Stimulated activated CD8-positive, alpha-beta memory T cell treated with anti-CD3 and anti-CD28 coated beads, Interleukin-12 subunit alpha, Interleukin-12 subunit beta, amount 100 ng/mL, for 24 hours (primary cell): ENCODE measurements around the gene OR5AU1.
"Not testable (repeated sequence)": the region's sequence is repeated elsewhere in the genome, so short reads cannot be mapped to it uniquely, and the experiment has no call there.

ENCODE experiments used
- DNase-seq: peaks from one replicate; pipeline ENCODE4 v3.0.0-alpha.2; 2020; ENCODE audit errors: extremely low read depth

Gene OR5AU1

DNA sequence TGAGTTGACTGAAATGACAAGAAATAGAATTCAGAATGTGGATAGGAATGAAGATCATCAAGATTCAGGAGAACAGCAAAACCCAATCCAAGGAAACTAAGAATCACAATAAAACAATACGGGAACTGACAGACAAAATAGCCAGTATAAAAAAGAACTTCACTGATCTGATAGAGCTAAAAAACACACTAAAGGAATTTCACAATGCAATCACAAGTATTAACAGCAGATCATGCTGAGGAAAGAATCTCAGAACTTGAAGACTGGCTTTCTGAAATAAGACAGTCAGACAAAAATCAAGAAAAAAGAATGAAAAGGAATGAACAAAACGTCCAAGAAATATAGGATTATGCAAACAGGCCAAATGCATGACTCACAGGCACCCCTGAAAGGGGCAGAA, 15.3 kb upstream of the OR5AU1 start:
- DNase-seq: no peak

DNA sequence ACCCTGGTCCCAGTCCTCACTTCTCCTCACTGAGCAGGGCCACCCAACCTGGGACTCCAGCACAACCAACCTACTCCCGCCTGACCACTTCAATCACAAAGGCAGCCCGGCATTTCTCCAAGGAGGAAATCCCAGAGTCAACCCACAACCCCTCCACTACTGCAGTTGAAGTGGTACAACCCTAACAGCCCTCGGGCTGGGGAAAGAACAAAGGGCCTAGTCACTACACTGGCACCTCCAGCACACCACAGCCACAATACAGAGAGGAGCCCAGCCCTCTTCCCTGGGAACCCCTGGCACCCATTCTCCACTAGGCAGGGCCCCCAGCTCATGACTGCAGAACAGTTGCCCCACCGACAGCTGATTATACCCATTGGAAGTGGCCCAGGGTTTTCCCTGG, 13.7 kb upstream of the OR5AU1 start:
- no peak for DNase-seq

DNA sequence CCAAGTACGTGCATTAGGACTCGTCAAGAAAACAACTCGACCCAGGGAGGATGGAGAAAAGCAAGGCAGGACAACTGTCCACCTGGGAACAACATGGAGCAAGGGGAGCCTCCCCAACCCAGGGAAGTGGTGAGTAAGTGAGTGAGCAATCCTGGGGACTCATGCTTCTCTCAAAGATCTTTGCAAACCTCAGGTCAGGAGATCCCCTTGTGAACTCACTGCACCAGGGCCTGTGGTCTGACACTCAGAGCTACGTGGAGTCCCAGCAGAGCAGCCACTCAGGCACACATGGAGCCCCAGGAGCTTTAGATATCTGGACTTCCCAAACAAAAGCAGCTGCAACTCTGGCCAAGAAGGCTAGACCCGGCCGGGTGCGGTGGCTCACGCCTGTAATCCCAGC, 12.2 kb upstream of the OR5AU1 start:
- no peak for DNase-seq

DNA sequence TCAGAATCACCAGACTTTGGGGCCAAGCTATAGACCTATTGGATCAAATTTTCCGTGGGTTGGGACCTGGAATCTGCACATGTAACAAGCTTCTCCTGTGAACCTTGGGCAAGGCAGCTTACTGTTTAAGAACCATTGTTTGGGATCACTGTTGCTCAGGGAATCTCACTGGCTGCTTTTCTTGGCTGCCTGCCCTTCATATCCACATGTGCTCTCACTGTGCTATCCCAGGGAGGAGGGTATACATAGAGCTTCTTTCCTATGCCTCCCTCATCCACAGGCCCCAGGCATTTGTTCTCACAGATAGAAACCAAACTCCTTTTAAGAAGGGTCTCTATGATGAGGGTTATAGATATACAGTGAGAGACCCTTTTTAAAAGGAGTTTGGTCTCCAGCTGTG, 9.8 kb upstream of the OR5AU1 start:
- not testable (repeated sequence) for DNase-seq

DNA sequence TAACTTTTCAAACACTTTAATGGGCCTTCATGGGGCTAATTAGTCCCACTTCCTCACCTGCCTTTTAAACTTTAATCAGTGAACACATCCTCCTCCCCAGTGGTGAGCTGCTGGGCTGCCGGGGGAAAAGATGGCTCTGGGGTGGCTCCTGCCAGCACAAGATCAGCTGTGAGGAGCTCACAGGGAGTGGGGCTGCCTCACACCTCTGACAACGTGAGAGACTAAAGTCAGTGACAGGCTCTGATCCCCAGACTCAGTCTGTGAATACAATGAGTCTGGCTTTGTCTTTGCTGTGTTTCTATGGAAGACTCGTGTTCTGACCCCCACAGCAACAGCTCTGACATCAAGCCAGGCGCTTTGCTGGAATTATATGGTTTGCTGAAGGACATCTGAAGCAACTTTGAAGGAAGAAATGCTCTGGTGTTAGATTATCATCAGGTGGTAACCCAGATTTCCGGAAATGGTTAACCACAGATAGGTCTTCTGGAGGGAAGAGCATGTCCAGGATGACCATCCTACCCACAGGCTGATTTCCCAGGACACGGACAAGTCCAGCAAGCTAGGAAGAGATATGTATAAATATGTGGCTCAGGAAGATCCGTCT, 9.2 kb upstream of the OR5AU1 start:
- DNase-seq: not testable (repeated sequence)

DNA sequence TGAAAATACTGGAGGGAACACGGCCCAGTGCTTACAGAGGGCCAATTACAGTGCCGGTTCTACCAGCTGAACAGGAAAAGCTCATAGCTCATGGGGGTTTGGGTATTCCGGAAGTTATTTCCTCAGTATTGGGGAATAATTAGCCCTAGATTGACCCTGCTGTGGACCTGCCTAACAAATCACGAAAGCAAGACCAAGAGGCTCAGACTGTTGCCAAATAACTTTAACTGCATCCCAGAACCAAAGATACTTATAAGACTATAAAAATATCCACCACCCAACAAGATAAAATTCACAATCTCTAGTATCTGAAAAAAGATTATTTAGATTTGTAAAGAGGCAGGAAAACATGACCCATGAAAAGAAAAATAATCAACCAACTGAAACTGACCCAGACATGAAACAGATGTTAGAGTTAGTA, 8.0 kb upstream of the OR5AU1 start:
- DNase-seq: no peak

DNA sequence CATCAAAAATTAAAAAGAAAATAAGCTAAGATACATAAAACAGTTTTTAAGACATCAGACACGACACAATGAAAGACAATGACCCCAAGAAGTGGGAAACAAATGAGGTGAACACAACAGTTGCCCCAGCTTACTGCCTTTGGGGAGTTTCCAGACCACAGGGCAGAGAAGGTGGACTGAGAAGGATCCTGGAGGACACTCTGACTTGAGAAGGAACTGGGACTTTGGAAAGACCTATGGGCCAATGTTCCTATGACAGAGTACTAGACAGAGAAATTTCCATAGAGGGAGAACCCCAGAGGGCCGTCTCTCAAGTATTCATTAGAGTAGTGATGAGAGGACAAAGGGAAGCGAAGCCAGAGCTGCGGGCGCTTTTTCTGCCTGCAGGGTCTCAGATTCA, 6.2 kb upstream of the OR5AU1 start:
- no peak for DNase-seq

DNA sequence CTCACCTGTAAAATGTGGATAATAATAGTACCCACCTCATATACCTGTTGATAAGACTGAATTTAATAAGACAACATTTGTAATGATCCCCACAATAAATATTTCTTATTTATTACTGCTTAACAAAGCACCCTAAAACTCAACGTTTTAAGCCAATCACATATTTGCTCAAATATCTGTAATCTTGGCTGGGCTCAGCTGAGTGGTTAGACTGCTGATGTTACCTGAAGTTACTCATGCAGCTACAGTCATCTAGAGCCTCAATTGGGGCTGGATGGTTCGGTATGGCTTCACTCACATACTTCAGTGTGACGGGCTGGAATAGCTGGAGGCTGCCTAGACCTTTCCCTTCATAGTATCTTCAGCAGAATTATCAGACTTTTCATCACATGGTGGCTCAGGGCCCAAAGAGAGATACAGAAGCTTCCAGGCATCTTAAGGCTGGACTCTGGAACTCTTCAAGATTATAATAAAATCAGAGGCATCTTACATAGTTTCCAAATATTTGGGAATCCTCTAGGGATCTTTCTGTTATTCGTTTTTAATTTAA, 4.3 kb upstream of the OR5AU1 start:
- no peak for DNase-seq

DNA sequence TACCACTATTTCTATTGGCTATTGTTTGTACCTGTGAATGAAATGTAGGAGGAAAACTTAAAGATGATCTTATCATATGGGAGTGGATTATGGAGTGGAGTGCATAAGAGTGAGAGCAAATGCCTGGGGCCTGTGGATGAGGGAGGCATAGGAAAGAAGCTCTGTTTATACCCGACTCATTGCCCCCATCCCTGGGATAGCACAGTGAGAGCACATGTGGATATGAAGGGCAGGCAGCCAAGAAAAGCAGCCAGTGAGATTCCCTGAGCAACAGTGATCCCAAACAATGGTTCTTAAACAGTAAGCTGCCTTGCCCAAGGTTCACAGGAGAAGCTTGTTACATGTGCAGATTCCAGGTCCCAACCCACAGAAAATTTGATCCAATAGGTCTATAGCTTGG, 2.3 kb upstream of the OR5AU1 start:
- not testable (repeated sequence) for DNase-seq

DNA sequence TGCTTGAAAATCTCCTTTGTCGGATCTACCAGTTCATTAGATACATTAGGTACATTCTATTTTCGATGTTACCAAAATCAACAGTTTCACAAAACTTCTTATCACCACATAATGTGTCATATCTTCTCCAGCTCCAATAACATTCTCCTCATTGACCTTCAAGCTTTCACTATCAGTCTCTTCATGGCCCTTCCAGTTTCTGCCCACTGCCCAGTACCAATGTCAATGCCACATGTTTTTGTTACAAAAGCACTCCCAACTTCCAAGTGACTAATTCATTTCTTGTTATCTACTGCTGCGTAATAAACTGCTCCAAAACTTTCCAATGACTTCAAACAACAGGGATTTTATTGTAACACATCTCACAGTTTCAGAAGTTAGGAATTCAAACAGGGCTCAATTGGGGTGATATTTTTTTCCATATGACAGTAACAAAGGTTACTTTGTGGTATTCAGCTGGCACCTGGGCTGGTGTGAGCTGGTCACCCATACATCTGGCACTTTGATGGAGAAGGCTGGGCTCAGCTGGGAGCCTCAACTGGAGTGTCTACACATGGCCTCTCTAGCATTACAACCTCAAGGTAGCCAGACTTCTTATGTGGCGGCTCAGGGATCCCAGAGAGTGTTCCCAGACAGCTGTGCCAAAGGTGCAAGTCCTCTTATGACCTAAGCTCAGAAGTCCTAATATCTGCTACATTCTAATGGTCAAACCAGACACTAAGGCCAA, 6.1 kb downstream of the OR5AU1 start:
- DNase-seq: no peak

DNA sequence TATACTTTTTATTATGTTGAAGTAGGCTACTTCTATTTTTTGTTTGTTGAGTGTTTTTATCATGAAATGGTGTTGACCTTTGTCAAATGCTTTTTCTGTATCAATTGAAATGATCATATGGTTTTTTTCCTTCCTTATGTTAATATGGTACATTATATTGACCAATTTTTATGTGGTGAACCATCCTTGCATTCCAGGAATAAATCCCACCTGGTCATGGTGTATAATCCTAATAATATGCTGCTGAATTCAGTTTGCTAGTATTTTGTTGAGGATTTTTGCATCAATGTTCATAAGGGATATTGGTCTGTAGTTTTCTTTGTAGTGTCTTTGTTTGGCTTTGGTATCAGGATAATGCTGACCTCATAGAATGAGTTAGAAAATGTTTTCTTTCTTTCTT, 10.4 kb downstream of the OR5AU1 start:
- DNase-seq: no peak

DNA sequence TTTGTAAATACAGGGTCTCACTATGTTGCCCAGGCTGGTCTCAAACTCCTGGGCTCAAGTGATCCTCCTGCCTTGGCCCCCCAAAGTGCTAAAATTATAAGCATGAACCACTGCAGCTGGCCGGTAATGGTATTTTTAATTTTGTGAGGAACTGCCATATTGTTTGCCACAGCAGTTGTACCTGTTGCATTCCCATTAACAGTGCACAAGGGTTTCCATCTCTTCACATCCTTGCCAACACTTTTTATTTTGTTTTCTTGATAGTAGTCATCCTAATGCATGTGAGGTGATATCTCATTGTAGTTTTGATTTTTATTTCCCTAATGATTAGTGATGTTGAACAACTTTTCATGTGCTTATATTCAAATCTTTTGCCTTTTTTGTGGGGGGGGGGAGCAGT, 13.5 kb downstream of the OR5AU1 start:
- no peak for DNase-seq

DNA sequence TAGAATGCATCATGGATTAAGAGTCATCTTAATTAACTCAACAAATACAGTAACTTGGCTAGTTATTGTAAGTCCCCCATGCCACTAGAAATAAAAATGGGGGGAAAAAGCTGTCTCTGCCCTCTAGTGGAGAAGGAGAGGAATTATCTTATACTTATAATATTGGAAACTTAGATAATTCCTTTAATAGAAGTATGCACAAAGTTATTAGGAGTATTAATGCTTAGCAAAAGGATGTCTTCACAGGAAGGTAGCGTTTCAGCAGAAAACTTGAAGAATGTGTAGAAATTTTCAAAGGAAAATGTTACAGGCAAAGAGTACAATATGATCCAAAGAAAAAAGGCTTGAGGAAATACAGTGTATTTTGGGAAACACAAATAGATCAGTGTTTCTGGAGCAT, 19.8 kb downstream of the OR5AU1 start:
- DNase-seq: no peak

DNA sequence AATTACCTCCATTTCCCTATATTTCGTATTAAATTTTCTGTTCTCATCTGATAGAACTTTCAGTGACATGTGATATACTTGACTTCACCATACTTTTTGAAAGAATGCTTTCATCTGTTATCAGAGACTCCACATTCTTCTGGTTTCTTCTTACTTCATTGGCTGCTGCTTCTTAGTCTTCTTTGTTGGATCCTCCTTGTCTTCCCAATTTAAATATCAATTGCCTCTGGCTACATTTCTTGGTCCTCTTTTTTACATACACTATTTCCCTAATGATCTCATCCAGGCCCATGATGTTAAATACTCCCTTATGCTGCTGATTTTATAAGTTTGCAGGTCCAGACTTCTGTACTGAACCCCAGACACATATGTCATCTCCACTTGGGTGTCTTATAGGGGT, 22.0 kb downstream of the OR5AU1 start:
- DNase-seq: no peak

DNA sequence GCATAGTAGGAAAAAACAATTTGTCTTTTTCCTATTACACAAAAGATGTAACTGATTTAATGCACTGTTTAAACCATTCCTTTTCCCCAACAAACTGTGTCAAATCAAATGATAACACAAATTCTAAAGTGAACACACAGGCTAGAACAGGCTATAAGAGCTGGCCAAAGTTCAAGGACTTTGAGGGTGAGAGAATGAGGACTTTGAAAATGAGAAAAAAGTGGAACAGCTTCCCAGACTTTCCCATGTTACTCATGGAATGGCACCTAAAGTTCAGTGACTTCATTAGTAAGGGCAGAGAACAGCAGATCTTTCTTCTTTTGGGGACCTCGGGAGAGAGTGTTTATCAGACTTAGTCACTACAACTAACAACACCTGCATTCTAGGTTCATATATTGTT, 32.4 kb downstream of the OR5AU1 start:
- no peak for DNase-seq

DNA sequence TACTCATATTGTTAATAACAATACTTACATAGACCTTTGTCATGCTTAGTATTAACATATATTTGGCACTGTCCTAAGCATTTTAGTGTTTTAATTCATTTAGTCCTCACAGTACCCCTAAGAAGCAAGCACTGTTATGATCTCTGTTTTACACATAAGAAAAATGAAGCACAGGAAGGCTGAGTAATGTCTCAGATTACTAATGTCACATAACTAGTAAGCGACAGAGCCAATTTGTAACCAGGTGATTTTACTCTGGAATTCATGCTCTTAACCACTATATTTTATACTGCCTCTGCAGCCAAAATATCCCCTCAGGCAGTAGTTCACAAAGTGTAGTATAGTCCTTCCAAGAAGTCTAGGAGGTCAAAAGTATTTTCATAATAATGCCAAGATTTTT, 34.7 kb downstream of the OR5AU1 start:
- DNase-seq: no peak

DNA sequence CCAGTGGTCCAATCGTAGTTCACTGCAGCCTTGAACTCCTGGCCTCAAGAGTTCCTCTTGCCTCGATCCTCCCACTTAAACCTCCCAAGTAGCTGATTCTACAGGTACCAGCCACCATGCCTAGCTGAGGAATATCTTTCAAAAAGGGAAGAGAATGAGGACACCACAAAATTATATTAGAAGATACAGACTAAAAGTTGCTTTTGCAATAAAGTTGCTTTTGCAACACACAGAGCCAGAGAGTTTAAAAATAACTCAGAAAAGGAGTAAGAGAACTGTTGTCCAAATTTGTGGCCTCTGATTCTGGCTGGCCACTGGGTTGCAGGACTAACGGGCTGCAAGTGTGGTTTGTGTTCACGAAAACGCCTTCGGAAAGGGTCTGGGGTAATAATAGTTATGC, 35.2 kb downstream of the OR5AU1 start:
- no peak for DNase-seq

DNA sequence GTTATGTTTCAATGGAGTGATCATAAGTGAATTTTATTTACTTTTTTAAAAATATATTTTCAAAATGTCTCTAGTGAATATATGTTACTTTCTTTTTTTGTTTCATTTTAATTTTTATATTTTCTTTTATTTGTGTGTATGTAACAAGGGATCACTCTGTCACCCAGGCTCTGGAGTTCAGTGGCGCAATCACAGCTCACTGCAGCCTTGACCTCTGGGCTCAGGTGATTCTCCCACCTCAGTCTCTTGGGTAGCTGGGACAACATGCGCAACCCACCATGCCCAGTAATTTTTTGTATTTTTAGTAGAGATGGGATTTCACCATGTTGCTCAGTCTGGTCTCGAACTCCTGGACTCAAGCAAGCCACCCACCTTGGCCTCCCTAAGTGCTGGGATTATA, 36.9 kb downstream of the OR5AU1 start:
- no peak for DNase-seq

DNA sequence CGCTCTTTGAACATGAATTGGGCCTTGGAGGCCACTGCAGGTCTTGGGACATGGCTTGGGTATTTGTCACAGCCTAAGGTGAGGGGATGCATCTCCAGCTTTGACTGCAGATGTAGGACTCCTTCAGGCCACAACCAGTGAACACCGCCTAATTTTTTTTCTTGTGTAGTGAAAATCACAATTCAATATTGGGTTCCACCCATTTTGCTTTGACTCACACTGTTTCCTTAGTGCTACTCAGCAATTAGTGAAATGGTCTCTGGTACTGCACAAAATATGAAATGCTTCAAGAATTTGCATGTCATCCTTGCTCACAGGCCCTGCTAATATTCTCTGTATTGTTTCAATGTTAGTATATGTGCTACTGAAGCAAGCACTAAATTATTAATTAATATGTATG, 42.5 kb downstream of the OR5AU1 start:
- no peak for DNase-seq

DNA sequence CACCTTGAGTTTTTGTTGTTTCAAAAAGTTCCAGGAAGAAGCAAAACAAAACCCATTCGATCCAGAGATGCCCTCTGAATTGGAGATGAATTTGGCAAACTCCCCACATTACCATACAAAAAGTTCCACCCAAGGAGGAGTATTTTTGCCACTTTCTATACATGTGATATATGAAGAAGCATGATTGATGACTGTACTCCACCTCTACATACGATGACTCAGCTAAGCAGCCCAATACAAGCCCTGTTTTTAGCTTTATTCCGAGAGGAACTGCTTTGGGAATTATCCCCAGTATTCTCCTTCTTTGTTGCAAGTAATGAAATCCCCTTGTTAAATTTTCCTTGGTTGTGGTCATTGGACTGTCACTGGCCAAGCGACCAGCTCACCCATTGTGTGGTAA, 43.6 kb downstream of the OR5AU1 start:
- no peak for DNase-seq

DNA sequence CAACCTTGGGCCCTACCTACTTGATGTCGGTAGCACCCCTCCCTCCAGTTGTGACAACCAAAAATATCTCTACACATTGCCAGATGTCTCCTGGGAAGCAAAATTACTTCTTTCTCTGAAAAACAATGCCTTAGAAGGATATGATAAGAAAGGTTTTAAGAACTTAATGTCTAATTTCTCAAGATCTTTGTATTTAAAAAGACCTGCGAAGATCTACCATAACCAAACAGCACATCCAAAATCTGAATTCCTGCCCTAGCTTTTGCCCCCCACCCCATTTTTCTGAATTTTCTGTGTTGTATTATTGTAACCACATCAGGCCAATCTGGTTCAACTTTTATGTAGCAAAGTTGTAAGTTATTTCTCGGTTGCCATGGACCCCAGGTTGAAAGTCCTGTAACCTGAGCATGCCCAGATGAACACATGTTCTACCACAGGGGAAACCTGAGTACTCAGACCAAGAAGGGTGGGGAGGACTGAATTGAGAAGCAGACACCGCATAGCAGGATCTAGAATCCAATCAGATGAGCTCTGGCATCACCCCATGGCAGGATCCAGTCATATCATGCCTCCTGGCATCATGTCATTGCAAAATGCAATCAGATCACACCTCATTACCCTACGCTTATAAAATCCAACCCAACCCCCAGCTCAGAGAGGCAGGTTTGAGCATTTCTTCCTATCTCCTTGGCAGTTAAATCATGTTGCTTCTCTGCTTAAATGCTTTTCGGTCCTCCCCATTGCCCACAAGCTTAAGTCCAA, 46.3 kb downstream of the OR5AU1 start:
- DNase-seq: no peak

DNA sequence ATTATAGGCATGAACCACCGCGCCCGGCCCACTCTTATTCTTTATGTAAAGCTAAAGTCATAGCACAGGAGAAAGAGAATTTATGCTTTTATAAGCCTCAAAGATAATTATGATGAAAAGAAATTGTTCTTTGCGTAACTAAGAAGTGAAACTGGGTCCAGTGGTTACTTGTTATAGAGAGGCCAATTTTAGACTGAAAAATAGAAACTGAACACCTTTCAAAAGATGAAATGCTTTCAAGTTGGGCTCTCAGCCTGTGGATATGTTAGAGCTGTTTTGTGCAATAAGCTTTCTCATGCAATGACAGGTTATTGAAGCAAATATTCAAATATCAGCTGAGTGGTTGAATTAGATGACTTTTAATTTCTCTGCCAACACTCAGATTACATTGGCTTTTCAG, 47.1 kb downstream of the OR5AU1 start:
- no peak for DNase-seq

DNA sequence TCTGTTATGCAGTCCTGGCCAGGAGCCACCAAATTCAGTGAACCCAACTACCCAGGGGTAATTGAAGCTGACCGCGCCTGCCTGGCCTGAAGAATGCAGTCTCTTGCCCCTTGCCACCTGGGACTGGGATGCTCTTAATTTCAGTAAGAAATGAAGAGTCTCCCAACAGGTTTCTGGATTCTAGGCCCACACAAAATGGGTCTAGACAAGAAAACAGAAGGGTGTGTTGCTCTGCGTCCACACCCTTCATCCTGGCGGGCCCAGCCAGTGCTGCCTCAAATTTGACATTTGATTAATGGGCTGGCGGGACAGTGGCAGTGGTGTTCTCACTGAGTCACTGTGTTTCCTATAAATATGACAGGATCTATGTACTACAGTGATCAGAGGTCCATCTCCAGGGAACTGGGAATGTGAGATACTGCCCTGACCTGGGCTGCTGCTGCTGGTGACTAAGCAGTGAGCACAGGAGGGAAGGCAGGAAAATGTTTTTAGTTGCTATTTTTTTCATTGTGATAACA, 48.5 kb downstream of the OR5AU1 start:
- no peak for DNase-seq
